Large intestine (tissue), 3 donors: Measurements from ENCODE around the gene SPRR3. TPM values are rescaled to one million over a fixed set of nuclear protein-coding genes. Genes with fewer than 3 reads are reported as not detected.
"Not testable (repeated sequence)": the region's sequence is repeated elsewhere in the genome, so short reads cannot be mapped to it uniquely, and the experiment has no call there.

Experiments
- DNase-seq, 2 donors: peaks; one replicate each; pipeline versions ENCODE4 v3.0.0 to v3.0.0-alpha.2; 2013
- H3K27ac ChIP-seq: one replicate; pipeline ENCODE4 v1.5.1; 2013; ENCODE audit warnings: low read length
- H3K27me3 ChIP-seq: 2 replicates; pipeline ENCODE4 v1.6.1; 2013; ENCODE audit warnings: low read length; ENCODE audit not compliant: control insufficient read depth, insufficient read depth
- H3K36me3 ChIP-seq: 2 replicates; pipeline ENCODE4 v1.6.1; 2013; ENCODE audit warnings: low read length; ENCODE audit not compliant: control insufficient read depth, insufficient read depth
- H3K4me1 ChIP-seq: one replicate; pipeline ENCODE4 v1.6.1; 2013; ENCODE audit warnings: low read length; ENCODE audit not compliant: control insufficient read depth, insufficient read depth
- H3K4me3 ChIP-seq: one replicate; pipeline ENCODE4 v1.5.1; 2013; ENCODE audit warnings: low read length
- H3K9me3 ChIP-seq: one replicate; pipeline ENCODE4 v1.6.1; 2013; ENCODE audit warnings: mild to moderate bottlenecking, low read depth, low read length, moderate library complexity; ENCODE audit not compliant: control insufficient read depth
- WGBS: methylation state at CpG from one replicate; pipeline ENCODE4 v1.1.5; 2013; ENCODE audit warnings: low lambda C conversion rate; ENCODE audit not compliant: insufficient coverage; 5-methylcytosine and 5-hydroxymethylcytosine counted together
- polyA plus RNA-seq: library from polyadenylated mRNA; unstranded; fragments of 120-200 nt; gene quantifications from one replicate; pipeline ENCODE4 v1.2.1, GENCODE V29; 2013

The SPRR3 gene
- polyA plus RNA-seq, 1 donor: not detected

DNA sequence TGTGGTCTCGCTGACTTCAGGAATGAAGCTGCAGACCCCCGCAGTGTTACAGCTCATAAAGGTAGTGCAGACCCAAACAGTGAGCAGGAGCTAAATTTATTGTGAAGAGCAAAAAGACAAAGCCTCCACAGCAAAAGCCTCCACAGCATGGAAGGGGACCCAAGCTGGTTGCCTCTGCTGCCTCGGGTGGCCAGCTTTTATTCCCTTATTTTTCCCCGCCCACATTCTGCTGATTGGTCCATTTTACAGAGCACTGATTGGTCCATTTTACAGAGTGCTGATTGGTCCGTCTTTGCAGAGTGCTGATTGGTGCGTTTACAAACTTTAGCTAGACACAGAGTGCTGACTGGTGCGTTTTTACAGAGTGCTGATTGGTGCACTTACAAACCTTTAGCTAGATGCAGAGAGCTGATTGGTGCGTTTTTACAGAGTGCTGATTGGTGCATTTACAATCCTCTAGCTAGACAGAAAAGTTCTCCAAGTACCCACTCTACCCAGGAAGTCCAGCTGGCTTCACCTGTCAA is 9.7 kb downstream of the SPRR3 start:
- 50% methylated on average over 1 of the region's 8 CpGs for WGBS
- not testable (repeated sequence) for H3K9me3 ChIP-seq, H3K4me3 ChIP-seq, DNase-seq, H3K36me3 ChIP-seq, H3K27ac ChIP-seq, H3K27me3 ChIP-seq, H3K4me1 ChIP-seq

DNA sequence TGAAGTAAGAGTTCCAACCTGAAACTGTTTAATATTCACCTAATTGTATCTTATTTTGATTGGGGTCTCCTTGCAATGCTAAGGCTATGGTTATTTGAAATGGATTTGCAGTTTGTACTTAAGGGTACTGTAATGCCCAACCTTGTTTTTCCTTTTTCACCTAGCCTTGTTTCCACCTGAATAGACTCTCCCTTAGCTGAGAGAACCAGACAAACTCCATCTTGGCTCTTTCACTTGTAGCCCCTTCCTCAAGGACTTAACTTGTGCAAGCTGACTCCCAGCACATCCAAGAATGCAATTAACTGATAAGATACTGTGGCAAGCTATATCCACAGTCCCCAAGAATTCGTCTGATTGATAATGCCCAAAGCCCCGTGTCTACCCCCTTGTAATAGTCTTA is 20.3 kb downstream of the SPRR3 start:
- H3K9me3 ChIP-seq, H3K4me3 ChIP-seq, H3K27me3 ChIP-seq, H3K4me1 ChIP-seq, H3K36me3 ChIP-seq, H3K27ac ChIP-seq, DNase-seq: not testable (repeated sequence)
- no CpG with 5 or more reads among the region's 2 CpGs for WGBS

DNA sequence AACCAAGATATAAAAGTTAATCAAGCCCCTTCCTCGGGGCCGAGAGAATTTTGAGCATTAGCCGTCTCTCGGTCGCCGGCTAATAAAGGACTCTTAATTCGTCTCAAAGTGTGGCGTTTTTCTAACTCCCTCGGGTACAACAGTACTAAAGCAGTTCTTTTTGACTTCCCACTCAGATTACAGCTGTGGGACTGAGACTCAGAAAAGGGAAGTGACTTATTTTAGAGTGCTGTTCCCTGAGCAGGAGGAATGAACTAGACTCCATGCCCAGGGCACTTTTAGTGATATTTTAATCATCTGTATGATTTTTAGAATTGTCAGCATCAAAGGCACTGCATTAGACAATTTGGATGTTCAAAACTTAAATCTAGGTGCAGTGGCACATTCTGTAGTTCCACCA is 20.8 kb downstream of the SPRR3 start:
- H3K4me3 ChIP-seq, H3K4me1 ChIP-seq, H3K9me3 ChIP-seq, H3K27ac ChIP-seq, DNase-seq, H3K36me3 ChIP-seq, H3K27me3 ChIP-seq: not testable (repeated sequence)
- WGBS: no CpG with 5 or more reads among the region's 9 CpGs

DNA sequence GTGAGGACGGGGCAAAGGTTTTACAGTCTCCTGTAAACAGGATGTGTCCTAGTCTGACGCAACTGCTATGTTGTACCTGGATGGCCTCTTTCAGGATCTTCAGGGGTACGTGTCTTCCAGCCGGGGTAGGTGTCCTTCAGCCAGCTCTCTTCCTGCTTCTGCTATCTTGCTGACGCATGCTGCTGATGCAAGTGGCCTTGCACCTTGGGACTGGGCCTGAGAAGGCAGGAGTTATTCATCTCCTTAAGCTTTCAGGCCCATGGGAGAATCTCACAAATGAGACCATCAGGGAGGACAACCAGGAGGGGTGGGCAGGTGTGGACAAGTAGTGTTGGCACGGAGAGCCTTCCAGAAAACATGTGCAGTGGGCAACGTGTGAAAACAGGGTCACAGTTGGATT is 21.6 kb downstream of the SPRR3 start:
- DNase-seq: no peak
- Histone ChIP-seq H3K36me3 (no peaks in the 10 kb centered on the region), H3K27me3 (no peaks in the 10 kb centered on the region), H3K4me3 (no peak overlapping the region), H3K27ac (no peak overlapping the region), H3K4me1 (no peaks in the 10 kb centered on the region), H3K9me3 (no peaks in the 10 kb centered on the region)
- no CpG with 5 or more reads among the region's 7 CpGs for WGBS

DNA sequence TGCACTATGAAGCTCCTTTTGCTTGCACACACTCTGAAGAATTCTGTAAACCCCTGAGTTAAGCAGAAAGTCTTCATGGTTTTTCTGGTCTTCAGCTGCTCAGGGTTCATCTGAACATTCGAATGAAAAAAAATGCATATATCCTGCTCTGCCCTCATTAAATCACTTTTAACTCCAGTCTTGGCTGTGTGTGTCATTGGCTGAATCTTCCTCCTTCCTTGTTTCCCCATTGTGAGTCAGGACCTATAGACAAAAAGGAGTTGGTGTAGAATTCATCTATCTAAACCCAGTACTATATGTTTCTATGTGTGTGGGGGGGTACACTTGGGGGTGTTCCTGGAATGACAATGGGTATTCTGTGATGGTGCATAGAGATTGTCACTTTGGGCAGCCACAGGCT is 22.9 kb downstream of the SPRR3 start:
- Histone ChIP-seq H3K27ac (no peak overlapping the region), H3K4me1 (no peaks in the 10 kb centered on the region), H3K4me3 (no peak overlapping the region), H3K9me3 (no peaks in the 10 kb centered on the region), H3K27me3 (no peaks in the 10 kb centered on the region), H3K36me3 (no peaks in the 10 kb centered on the region)
- no CpG with 5 or more reads among the region's 1 CpG for whole genome bisulfite sequencing
- no peak for DNase-seq

DNA sequence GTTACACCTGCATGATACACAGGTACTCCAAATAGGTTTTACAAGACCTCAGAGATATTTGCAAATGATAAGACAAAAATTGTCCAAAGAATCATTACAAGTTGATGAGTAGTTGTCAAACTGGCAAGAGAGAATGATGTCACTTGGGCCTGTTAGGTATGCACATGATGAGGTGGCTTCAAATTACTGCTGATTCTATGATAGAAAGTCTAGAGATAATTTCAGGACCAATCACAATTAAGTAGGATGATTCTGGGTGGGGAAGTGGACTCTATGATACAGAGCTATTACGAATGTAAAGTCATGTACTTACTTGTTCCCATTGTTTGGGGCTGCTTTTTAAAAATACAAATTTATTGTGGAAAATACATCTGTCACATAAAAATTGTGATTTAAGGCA is 24.2 kb downstream of the SPRR3 start:
- H3K27me3 ChIP-seq: no peaks in the 10 kb centered on the region
- no peak overlapping the region for H3K27ac ChIP-seq
- 100% methylated on average over 1 of the region's 1 CpG for WGBS

DNA sequence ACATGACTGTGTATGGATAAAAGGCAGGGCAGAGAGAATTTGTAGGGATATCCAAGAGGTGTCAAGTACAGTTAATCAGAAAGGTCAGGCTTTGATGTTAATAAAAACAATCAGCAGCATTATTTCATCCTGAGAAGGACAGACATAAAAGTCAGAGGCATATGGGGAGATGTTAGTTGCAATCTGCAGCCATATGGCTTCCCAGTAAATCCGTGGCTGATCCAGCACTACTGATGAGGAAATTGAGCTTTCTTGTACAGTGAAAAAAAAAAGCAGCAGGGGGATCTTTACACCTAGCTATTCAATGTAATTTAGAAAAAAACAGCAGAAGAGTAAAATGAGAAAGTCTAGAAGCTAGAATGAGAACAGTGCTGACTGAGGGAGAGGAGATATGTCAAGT is 27.2 kb downstream of the SPRR3 start:
- Histone ChIP-seq H3K27me3 (no peaks in the 10 kb centered on the region), H3K4me1 (no peaks in the 10 kb centered on the region), H3K36me3 (no peaks in the 10 kb centered on the region), H3K4me3 (no peak overlapping the region), H3K9me3 (no peaks in the 10 kb centered on the region), H3K27ac (no peak overlapping the region)
- WGBS: no CpG with 5 or more reads among the region's 1 CpG
- no peak for DNase-seq

More for the DNA sequence above, 24.2 kb downstream of the SPRR3 start:
- H3K4me3 ChIP-seq: no peak overlapping the region
- DNase-seq: no peak
- H3K36me3 ChIP-seq: no peaks in the 10 kb centered on the region
- H3K9me3 ChIP-seq: no peaks in the 10 kb centered on the region
- no peaks in the 10 kb centered on the region for H3K4me1 ChIP-seq

DNA sequence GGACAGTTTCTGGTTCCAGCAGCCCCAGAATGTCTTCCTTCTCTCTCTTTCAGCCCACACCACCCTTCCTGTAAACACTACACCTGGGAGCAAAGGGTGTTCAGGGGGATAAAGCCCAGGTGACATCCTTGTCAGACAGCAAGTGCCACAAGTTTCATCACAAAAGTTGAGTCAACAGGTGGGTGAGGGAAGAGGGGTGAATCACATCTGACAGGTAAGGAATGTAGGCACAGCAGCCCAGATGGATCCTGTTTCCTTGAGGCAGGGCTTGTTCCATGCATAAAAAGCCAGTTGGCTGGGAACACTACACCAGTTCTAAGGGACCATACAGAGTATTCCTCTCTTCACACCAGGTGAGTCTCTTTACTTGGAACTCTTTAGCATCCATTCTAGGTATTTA is 29.3 kb downstream of the SPRR3 start, which contains the start of gene SPRR1B:
Gene SPRR1B, plus strand, starts transcription at position 309 of the 400 bp plus-strand sequence. CDS start 1,143 bp downstream, outside the sequence.
- Histone ChIP-seq H3K36me3 (no peaks in the 10 kb centered on the region), H3K27me3 (no peaks in the 10 kb centered on the region), H3K27ac (no peak within 1 kb of the TSS), H3K9me3 (no peaks in the 10 kb centered on the region), H3K4me3 (no peak within 1 kb of the TSS), H3K4me1 (no peaks in the 10 kb centered on the region)
- DNase-seq: no peak

DNA sequence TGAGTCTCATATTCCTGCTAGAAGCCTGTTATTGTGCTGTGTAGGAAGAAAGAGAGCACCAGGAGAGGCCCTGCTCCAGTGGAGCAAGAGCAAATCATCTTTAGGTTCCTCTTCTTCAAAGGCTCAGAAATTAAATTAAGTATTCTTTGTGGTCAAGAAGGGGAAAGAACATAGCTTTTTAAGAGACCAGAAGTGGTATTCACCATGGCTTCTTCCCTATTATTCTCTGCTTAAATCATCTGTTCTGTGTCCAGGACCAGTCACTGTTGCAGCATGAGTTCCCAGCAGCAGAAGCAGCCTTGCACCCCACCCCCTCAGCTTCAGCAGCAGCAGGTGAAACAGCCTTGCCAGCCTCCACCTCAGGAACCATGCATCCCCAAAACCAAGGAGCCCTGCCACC is 30.5 kb downstream of the SPRR3 start:
- no peak for DNase-seq
- H3K36me3 ChIP-seq: no peaks in the 10 kb centered on the region

DNA sequence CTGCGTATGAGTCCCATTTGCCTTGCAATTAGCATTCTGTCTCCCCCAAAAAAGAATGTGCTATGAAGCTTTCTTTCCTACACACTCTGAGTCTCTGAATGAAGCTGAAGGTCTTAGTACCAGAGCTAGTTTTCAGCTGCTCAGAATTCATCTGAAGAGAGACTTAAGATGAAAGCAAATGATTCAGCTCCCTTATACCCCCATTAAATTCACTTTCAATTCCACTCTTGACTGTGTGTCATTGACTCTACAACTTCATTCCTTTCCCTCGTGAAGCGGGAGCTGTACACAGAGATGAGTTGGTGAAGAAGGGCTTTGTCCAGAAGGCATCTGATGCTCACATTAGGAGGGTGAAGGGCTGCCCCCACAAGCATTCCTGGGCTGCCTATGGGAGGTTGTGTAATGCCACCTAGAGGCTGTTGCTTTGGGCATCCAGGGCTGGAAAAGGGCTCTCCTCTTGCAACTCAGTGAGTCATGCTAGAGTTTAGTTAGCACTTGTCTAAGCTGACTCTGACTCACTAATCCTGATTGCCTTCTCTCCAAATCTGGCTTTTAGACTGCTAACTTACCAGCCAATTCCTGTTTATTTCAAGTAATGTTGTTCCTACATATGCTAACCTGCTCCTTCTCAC is 31.2 kb downstream of the SPRR3 start:
- WGBS: no CpG with 5 or more reads among the region's 3 CpGs
- peak; percentile 2 to 5 for DNase-seq
- Histone ChIP-seq H3K27me3 (no peaks in the 10 kb centered on the region), H3K9me3 (no peaks in the 10 kb centered on the region), H3K4me3 (no peak overlapping the region), H3K27ac (no peak overlapping the region), H3K4me1 (no peaks in the 10 kb centered on the region), H3K36me3 (no peaks in the 10 kb centered on the region)

More for the DNA sequence above, 30.5 kb downstream of the SPRR3 start:
- Histone ChIP-seq H3K4me3 (no peak overlapping the region), H3K9me3 (no peaks in the 10 kb centered on the region), H3K27ac (no peak overlapping the region), H3K27me3 (no peaks in the 10 kb centered on the region), H3K4me1 (no peaks in the 10 kb centered on the region)

DNA sequence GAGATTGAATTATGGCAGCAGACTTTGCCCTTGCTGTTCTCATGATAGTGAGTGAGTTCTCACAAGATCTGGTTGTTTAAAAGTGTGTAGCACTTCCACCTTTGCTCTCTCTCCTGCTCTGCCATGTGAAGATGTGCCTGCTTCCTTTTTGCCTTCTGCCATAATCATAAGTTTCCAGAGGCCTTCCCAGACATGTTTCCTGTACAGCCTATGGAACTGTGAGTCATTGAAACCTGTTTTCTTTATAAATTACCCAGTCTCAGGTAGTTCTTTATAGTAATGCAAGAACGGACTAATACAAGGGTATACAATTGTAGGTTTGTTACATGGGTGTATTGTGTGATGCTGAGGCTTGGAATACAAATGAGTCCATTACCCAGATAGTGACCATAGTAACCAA is 33.7 kb downstream of the SPRR3 start:
- no peaks in the 10 kb centered on the region for H3K9me3 ChIP-seq
- no CpG with 5 or more reads among the region's 1 CpG for WGBS
- peak; percentile 3 to 12 for DNase-seq
- no peaks in the 10 kb centered on the region for H3K4me1 ChIP-seq
- no peak overlapping the region for H3K4me3 ChIP-seq
- H3K36me3 ChIP-seq: no peaks in the 10 kb centered on the region
- H3K27me3 ChIP-seq: no peaks in the 10 kb centered on the region
- H3K27ac ChIP-seq: no peak overlapping the region
